Mesenchymal stem cell (in vitro differentiated cells and primary cell): ENCODE results near the gene OVCH1.
"Not testable (repeated sequence)": the region's sequence is repeated elsewhere in the genome, so short reads cannot be mapped to it uniquely, and the experiment has no call there.

Experiments used
- DNase-seq: peaks from one replicate; pipeline ENCODE4 v3.0.0-alpha.2; 2013
- H2AFZ ChIP-seq: one replicate; pipeline ENCODE4 v1.6.1; 2013; ENCODE audit warnings: low read depth, mild to moderate bottlenecking, control low read depth, inconsistent platforms, low read length, moderate library complexity
- H2AK5ac ChIP-seq: 2 replicates; pipeline ENCODE4 v1.6.1; 2013; ENCODE audit warnings: low read length, moderate library complexity, mild to moderate bottlenecking, inconsistent platforms; ENCODE audit not compliant: severe bottlenecking
- H2BK120ac ChIP-seq: one replicate; pipeline ENCODE4 v1.6.1; 2013; ENCODE audit warnings: low read depth, mild to moderate bottlenecking, inconsistent platforms, low read length, moderate library complexity
- H2BK12ac ChIP-seq, 2 experiments: one replicate each; pipeline ENCODE4 v1.6.1; 2013; ENCODE audit warnings: inconsistent platforms in 2 of 2, low read length in 2 of 2, mild to moderate bottlenecking in 2 of 2, moderate library complexity in 2 of 2, control low read depth in 1 of 2
- H2BK15ac ChIP-seq: one replicate; pipeline ENCODE4 v1.6.1; 2013; ENCODE audit warnings: mild to moderate bottlenecking, low read depth, inconsistent platforms; ENCODE audit not compliant: poor library complexity, severe bottlenecking
- H2BK5ac ChIP-seq: 2 replicates; pipeline ENCODE4 v1.6.1; 2013; ENCODE audit warnings: low read depth, mild to moderate bottlenecking, low read length, control low read depth, inconsistent platforms; ENCODE audit not compliant: poor library complexity, severe bottlenecking
- H3K14ac ChIP-seq, 2 experiments: one replicate each; pipeline ENCODE4 v1.6.1; 2013; ENCODE audit warnings: inconsistent platforms in 2 of 2, low read length in 2 of 2, control low read depth in 1 of 2, mild to moderate bottlenecking in 1 of 2, moderate library complexity in 1 of 2
- H3K18ac ChIP-seq, 2 experiments: one replicate each; pipeline ENCODE4 v1.6.1; 2013; ENCODE audit warnings: inconsistent platforms in 2 of 2, low read length in 2 of 2, control low read depth in 1 of 2, low read depth in 1 of 2, mild to moderate bottlenecking in 1 of 2
- H3K23ac ChIP-seq, 2 experiments: one replicate each; pipeline ENCODE4 v1.6.1; 2013; ENCODE audit warnings: inconsistent platforms in 2 of 2, low read length in 2 of 2, mild to moderate bottlenecking in 2 of 2, moderate library complexity in 2 of 2, control low read depth in 1 of 2
- H3K27ac ChIP-seq: 2 replicates; pipeline ENCODE4 v1.5.1; 2013; ENCODE audit warnings: mild to moderate bottlenecking, moderate library complexity, low read length, control low read depth, inconsistent platforms; ENCODE audit not compliant: poor library complexity, severe bottlenecking
- H3K27me3 ChIP-seq, 2 experiments: 2 replicates each; pipeline versions ENCODE4 v1.6.1 to v1.7.0; 2013; ENCODE audit warnings: low read length in 2 of 2, mild to moderate bottlenecking in 2 of 2, moderate library complexity in 2 of 2, control low read depth in 1 of 2, inconsistent platforms in 1 of 2; ENCODE audit not compliant: control insufficient read depth in 1 of 2, insufficient read depth in 1 of 2
- H3K36me3 ChIP-seq, 2 experiments: 2 replicates each; pipeline versions ENCODE4 v1.6.1 to v1.7.0; 2013; ENCODE audit warnings: low read length in 2 of 2, control low read depth in 1 of 2, inconsistent platforms in 1 of 2, low read depth in 1 of 2, mild to moderate bottlenecking in 1 of 2; ENCODE audit not compliant: insufficient read depth in 2 of 2, control insufficient read depth in 1 of 2
- H3K4ac ChIP-seq, 2 experiments: one replicate each; pipeline ENCODE4 v1.6.1; 2013; ENCODE audit warnings: inconsistent platforms in 2 of 2, low read length in 2 of 2, mild to moderate bottlenecking in 2 of 2, moderate library complexity in 2 of 2, control low read depth in 1 of 2, low read depth in 1 of 2
- H3K4me1 ChIP-seq: 2 replicates; pipeline ENCODE4 v1.6.1; 2013; ENCODE audit warnings: low read depth, low read length, control low read depth; ENCODE audit not compliant: control insufficient read depth, insufficient read depth
- H3K4me2 ChIP-seq: 2 replicates; pipeline ENCODE4 v1.6.1; 2013; ENCODE audit warnings: low read length, mild to moderate bottlenecking, inconsistent platforms; ENCODE audit not compliant: poor library complexity, severe bottlenecking
- H3K4me3 ChIP-seq, 2 experiments: 2 replicates each; pipeline versions ENCODE4 v1.5.1 to v1.7.0; 2013; ENCODE audit warnings: low read length in 2 of 2, mild to moderate bottlenecking in 2 of 2, control low read depth in 1 of 2, low read depth in 1 of 2; ENCODE audit not compliant: insufficient read depth in 1 of 2
- H3K79me1 ChIP-seq: replicated peaks from 2 replicates; pipeline ENCODE4 v1.6.1; 2013; ENCODE audit warnings: mild to moderate bottlenecking, control low read depth, low read length, inconsistent platforms; ENCODE audit not compliant: poor library complexity, severe bottlenecking
- H3K9ac ChIP-seq: 2 replicates; pipeline ENCODE4 v1.7.0; 2013; ENCODE audit warnings: mild to moderate bottlenecking, low read length, moderate library complexity
- H3K9me3 ChIP-seq: 2 replicates; pipeline ENCODE4 v1.7.0; 2013; ENCODE audit warnings: mild to moderate bottlenecking, low read length; ENCODE audit not compliant: control insufficient read depth
- H4K8ac ChIP-seq: one replicate; pipeline ENCODE4 v1.6.1; 2013; ENCODE audit warnings: inconsistent platforms, mild to moderate bottlenecking, low read length, moderate library complexity
- H4K91ac ChIP-seq: one replicate; pipeline ENCODE4 v1.6.1; 2013; ENCODE audit warnings: mild to moderate bottlenecking, low read length, inconsistent platforms
- WGBS: methylation state at CpG from one replicate; pipeline ENCODE4 v1.1.7; 2013; ENCODE audit warnings: mixed read lengths; 5-methylcytosine and 5-hydroxymethylcytosine counted together

OVCH1 gene

DNA sequence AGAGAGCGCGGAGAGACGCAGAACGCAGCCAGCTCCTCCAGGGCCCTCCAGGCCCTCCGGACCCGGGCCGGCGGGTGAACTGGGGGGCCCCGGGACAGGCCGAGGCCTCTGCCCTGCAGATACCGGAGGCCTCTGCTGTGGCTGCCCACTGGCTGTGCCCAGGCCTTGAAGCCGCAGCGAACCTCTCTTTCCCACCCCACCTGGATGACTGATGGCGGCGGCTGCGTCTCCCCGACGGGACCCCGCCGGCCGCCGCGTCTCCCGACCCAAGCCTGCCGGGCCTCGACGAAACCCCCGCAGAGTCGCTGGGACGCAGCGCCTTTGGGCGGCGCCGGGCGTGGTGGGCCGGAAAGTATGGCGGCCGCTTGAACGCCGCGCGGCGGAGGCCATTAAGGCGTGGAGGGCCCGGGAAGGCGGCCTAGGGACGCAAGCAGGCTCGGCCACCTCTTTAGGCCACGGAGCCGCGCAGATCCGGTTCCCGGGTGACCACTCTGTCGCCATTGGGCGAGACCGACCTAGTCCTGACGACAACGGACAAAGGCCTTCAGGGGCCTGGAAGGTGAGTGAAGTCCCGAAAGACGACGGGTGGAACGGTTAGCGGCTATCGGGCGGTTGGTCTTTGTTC lies 108.1 kb downstream of the OVCH1 start:
- H3K79me1 ChIP-seq: no peaks in the 10 kb centered on the region
- no peaks in the 10 kb centered on the region for H3K36me3 ChIP-seq
- H3K4ac ChIP-seq: peak overlapping the region; percentile 10 to 81
- H4K91ac ChIP-seq: no peak overlapping the region
- H3K4me2 ChIP-seq: no peak overlapping the region
- H3K14ac ChIP-seq: no peak overlapping the region
- H3K27me3 ChIP-seq: no peaks in the 10 kb centered on the region
- H3K27ac ChIP-seq: no peak overlapping the region
- H3K9me3 ChIP-seq: no peaks in the 10 kb centered on the region
- no peak overlapping the region for H3K4me3 ChIP-seq
- H3K23ac ChIP-seq: no peak overlapping the region
- H4K8ac ChIP-seq: peak overlapping the region; percentile 49
- no peak for DNase-seq
- H2BK15ac ChIP-seq: peak overlapping the region; percentile 90
- H2BK120ac ChIP-seq: peak overlapping the region; percentile 34
- H3K18ac ChIP-seq: peak overlapping the region in 1 of 2 experiments; percentile 57
- H2BK5ac ChIP-seq: no peak overlapping the region
- H2AFZ ChIP-seq: no peak overlapping the region
- 98% methylated on average over 60 of the region's 65 CpGs for WGBS
- H3K4me1 ChIP-seq: no peaks in the 10 kb centered on the region
- no peak overlapping the region for H2AK5ac ChIP-seq
- H2BK12ac ChIP-seq: peak overlapping the region in 1 of 2 experiments; percentile 63
- no peak overlapping the region for H3K9ac ChIP-seq

DNA sequence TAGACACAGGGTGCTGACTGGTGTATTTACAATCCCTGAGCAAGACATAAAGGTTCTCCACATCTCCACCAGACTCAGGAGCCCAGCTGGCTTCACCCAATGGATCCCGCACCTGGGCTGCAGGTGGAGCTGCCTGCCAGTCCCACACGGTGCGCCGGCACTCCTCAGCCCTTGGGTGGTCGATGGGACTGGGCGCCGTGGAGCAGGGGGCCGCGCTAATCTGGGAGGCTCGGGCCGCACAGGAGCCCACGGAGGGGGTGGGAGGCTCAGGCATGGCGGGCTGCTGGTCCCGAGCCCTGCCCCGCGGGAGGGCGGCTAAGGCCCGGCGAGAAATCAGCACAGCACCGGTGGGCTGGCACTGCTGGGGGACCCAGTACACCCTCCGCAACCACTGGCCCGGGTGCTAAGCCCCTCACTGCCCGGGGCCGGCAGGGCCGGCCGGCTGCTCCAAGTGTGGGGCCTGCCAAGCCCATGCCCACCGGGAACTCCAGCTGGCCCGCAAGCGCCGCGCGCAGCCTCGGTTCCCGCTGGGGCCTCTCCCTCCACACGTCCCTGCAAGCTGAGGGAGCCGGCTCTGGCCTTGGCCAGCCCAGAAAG lies 111.3 kb downstream of the OVCH1 start:
- not testable (repeated sequence) for H3K18ac ChIP-seq, H2AFZ ChIP-seq, H3K27ac ChIP-seq, H3K9me3 ChIP-seq, H4K8ac ChIP-seq, H3K79me1 ChIP-seq, H3K36me3 ChIP-seq, DNase-seq, H3K14ac ChIP-seq, H2BK15ac ChIP-seq, H3K4ac ChIP-seq, H3K4me2 ChIP-seq, H3K27me3 ChIP-seq, H3K4me3 ChIP-seq, H4K91ac ChIP-seq, H3K9ac ChIP-seq, H3K4me1 ChIP-seq, H3K23ac ChIP-seq, H2BK5ac ChIP-seq, H2BK12ac ChIP-seq, H2BK120ac ChIP-seq, H2AK5ac ChIP-seq
- 96% methylated on average over 32 of the region's 36 CpGs for WGBS

DNA sequence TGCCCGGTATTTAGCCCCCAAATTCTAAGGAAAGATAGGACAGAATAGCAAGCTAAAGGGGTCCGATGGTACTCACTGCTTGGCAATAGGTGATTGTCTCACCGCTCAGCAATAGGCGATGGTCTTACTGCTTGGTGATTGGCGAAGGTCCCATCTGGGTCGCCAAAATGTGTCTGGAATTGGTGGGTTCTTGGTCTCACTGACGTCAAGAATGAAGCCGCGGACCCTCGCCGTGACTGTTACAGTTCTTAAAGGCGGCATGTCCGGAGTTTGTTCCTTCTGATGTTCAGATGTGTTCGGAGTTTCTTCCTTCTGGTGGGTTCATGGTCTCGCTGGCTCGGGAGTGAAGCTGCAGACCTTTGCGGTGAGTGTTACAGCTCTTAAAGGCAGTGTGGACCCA lies 112.3 kb downstream of the OVCH1 start:
- H3K36me3 ChIP-seq, H3K9me3 ChIP-seq, H3K4me2 ChIP-seq, H3K79me1 ChIP-seq, H2BK5ac ChIP-seq, H2BK12ac ChIP-seq, H3K27ac ChIP-seq, DNase-seq, H2AFZ ChIP-seq, H3K23ac ChIP-seq, H4K8ac ChIP-seq, H2BK120ac ChIP-seq, H4K91ac ChIP-seq, H3K27me3 ChIP-seq, H2AK5ac ChIP-seq, H3K18ac ChIP-seq, H3K4ac ChIP-seq, H2BK15ac ChIP-seq, H3K14ac ChIP-seq, H3K4me3 ChIP-seq, H3K9ac ChIP-seq, H3K4me1 ChIP-seq: not testable (repeated sequence)
- WGBS: 94% methylated on average over 14 of the region's 17 CpGs

DNA sequence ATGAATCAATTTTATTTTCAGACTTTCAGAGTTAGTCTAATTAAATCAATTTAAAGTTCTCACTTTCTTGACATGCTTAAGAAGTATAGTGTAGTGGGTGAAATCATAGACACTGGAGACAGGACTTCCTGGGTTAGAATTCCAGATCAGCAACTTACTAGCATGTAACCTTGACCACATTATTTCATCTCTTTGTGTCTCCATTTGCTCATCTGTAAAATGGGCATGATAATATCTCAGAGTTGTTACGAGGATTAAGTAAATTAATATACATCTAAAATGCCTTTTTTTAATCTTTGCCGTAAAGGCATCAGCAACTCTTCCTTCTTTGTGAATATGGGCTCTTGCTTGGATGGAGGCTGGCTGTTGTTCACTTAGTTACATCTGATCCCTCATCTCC lies 115.2 kb downstream of the OVCH1 start:
- Histone ChIP-seq H2BK120ac (no peak overlapping the region), H3K14ac (no peak overlapping the region), H3K18ac (no peak overlapping the region), H3K36me3 (peaks cover 0 to 9% of the 10 kb centered on the region in 2 experiments), H2AFZ (no peak overlapping the region), H3K79me1 (peaks cover 4% of the 10 kb centered on the region), H2BK5ac (no peak overlapping the region), H3K9me3 (no peaks in the 10 kb centered on the region), H3K23ac (no peak overlapping the region), H2AK5ac (no peak overlapping the region), H4K8ac (no peak overlapping the region), H3K4me2 (no peak overlapping the region), H3K4me3 (no peak overlapping the region), H2BK15ac (no peak overlapping the region), H2BK12ac (no peak overlapping the region), H3K4ac (no peak overlapping the region), H4K91ac (no peak overlapping the region), H3K4me1 (no peaks in the 10 kb centered on the region), H3K9ac (no peak overlapping the region), H3K27ac (no peak overlapping the region), H3K27me3 (no peaks in the 10 kb centered on the region)
- DNase-seq: no peak
- 100% methylated on average over 1 of the region's 2 CpGs for WGBS
